Neural progenitor cell (in vitro differentiated cells): Measurements from ENCODE around the gene ABLIM2. TPM values are rescaled to one million over a fixed set of nuclear protein-coding genes. Genes with fewer than 3 reads are reported as not detected.

Experiments
- DNase-seq: peaks from one replicate; pipeline ENCODE4 v3.0.0-alpha.2; 2016; ENCODE audit warnings: low spot score
- H2AFZ ChIP-seq: fragments of 200-600 bp; sonication (generic); replicated peaks from 2 replicates; pipeline ENCODE4 v1.6.1; 2016; ENCODE audit warnings: antibody characterized with exemption
- H3F3A ChIP-seq: fragments of 200-600 bp; sonication (generic); 2 replicates; pipeline ENCODE4 v1.6.1; 2016; ENCODE audit warnings: antibody characterized with exemption, low read depth
- H3K27ac ChIP-seq: fragments of 200-600 bp; sonication (generic); 2 replicates; pipeline ENCODE4 v1.5.1; 2016; ENCODE audit warnings: mild to moderate bottlenecking
- H3K27me3 ChIP-seq: fragments of 200-600 bp; sonication (generic); 2 replicates; pipeline ENCODE4 v1.6.1; 2016; ENCODE audit warnings: mild to moderate bottlenecking, moderate library complexity
- H3K36me3 ChIP-seq: fragments of 200-600 bp; sonication (generic); 2 replicates; pipeline ENCODE4 v1.5.1; 2016
- H3K4me1 ChIP-seq: fragments of 200-600 bp; sonication (generic); 2 replicates; pipeline ENCODE4 v1.6.1; 2016; ENCODE audit warnings: mixed run types
- H3K4me2 ChIP-seq: fragments of 200-600 bp; sonication (generic); 2 replicates; pipeline ENCODE4 v1.6.1; 2016
- H3K4me3 ChIP-seq: fragments of 200-600 bp; sonication (generic); 2 replicates; pipeline ENCODE4 v1.5.1; 2016
- H3K79me2 ChIP-seq: fragments of 200-600 bp; sonication (generic); 2 replicates; pipeline ENCODE4 v1.6.1; 2016; ENCODE audit warnings: low read depth
- H3K9ac ChIP-seq: fragments of 200-600 bp; sonication (generic); 2 replicates; pipeline ENCODE4 v1.6.1; 2016
- H3K9me3 ChIP-seq: fragments of 200-600 bp; sonication (generic); 2 replicates; pipeline ENCODE4 v1.5.1; 2016; ENCODE audit warnings: low read depth
- H4K20me1 ChIP-seq: fragments of 200-600 bp; sonication (generic); 2 replicates; pipeline ENCODE4 v1.6.1; 2016; ENCODE audit warnings: low read depth
- H3K27ac Mint-ChIP-seq: 3 replicates; pipeline ENCODE4 v1.8.0; 2021; ENCODE audit warnings: mixed read lengths
- H3K27me3 Mint-ChIP-seq: 2 replicates; pipeline ENCODE4 v1.8.0; 2022; ENCODE audit warnings: low read depth, mild to moderate bottlenecking, inconsistent platforms, moderate library complexity, mixed read lengths; ENCODE audit not compliant: insufficient read depth
- H3K36me3 Mint-ChIP-seq: 3 replicates; pipeline ENCODE4 v1.8.0; 2021; ENCODE audit warnings: mixed read lengths
- H3K4me1 Mint-ChIP-seq: 3 replicates; pipeline ENCODE4 v1.8.0; 2021; ENCODE audit warnings: mixed read lengths
- H3K4me3 Mint-ChIP-seq: 3 replicates; pipeline ENCODE4 v1.8.0; 2021; ENCODE audit warnings: mild to moderate bottlenecking, moderate library complexity, mixed read lengths
- H3K9me3 Mint-ChIP-seq: 3 replicates; pipeline ENCODE4 v1.8.0; 2020; ENCODE audit warnings: mixed read lengths
- CTCF ChIP-seq: fragments of 200-600 bp; sonication (generic); IDR thresholded peaks from 2 replicates; pipeline ENCODE4 v1.5.1; 2017; ENCODE audit warnings: antibody characterized with exemption, mild to moderate bottlenecking
- EZH2 ChIP-seq: fragments of 200-600 bp; sonication (generic); IDR thresholded peaks from 2 replicates; pipeline ENCODE4 v1.6.1; 2017; ENCODE audit warnings: antibody characterized with exemption, mild to moderate bottlenecking, moderate library complexity
- EZH2phosphoT487 ChIP-seq: fragments of 200-600 bp; sonication (generic); IDR thresholded peaks from 2 replicates; pipeline ENCODE4 v1.6.1; 2017; ENCODE audit warnings: antibody characterized with exemption
- total RNA-seq: library from RNA; depleted of rRNA; stranded (reverse); fragments of >200 nt; gene quantifications from 2 replicates; pipeline ENCODE4 v1.2.3, GENCODE V29; 2015; ENCODE audit warnings: low replicate concordance

The ABLIM2 gene
- total RNA-seq, 1 donor from 2014 or later, result 0.24 TPM

GRCh38 chr4:7981738-7982394 lies 176.7 kb downstream of the ABLIM2 start:
- Mint-ChIP-seq H3K4me3 (no peak overlapping the region), H3K27me3 (peaks cover 4% of the 10 kb centered on the region), H3K36me3 (no peaks in the 10 kb centered on the region), H3K9me3 (no peaks in the 10 kb centered on the region), H3K4me1 (peaks cover 8% of the 10 kb centered on the region), H3K27ac (peak overlapping the region; percentile 23)
- no peak for DNase-seq
- H3K9ac ChIP-seq, result no peak overlapping the region
- H3K4me3 ChIP-seq, result no peak overlapping the region
- no peak overlapping the region for H2AFZ ChIP-seq
- TF ChIP-seq EZH2phosphoT487, result no peak
- no peak for TF ChIP-seq CTCF
- H3K4me2 ChIP-seq, result no peak overlapping the region
- H4K20me1 ChIP-seq, result no peaks in the 10 kb centered on the region
- H3K4me1 ChIP-seq, result no peaks in the 10 kb centered on the region
- no peaks in the 10 kb centered on the region for H3K36me3 ChIP-seq
- H3K79me2 ChIP-seq, result no peaks in the 10 kb centered on the region
- no peaks in the 10 kb centered on the region for H3F3A ChIP-seq
- no peak overlapping the region for H3K27ac ChIP-seq
- no peaks in the 10 kb centered on the region for H3K9me3 ChIP-seq
- H3K27me3 ChIP-seq, result no peaks in the 10 kb centered on the region

DNA sequence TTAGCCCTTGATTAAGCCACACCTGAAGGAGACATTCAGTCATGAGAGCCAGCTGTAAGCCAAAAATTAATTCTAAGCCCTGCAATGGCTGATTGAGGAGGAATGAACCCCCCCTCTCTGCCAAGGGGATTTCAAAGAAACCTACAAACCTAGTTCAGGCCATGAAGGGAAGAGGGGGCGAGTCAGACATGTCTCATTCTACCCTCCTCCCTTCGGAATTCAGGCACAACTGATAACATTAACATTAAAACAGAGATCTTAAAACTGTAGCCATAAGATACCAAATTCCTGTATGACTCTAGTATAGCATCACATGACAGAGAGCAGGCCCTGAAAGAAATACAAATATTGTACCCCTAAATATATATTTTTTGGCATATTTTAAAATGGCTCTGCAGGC lies 178.6 kb downstream of the ABLIM2 start:
- H3F3A ChIP-seq, result no peaks in the 10 kb centered on the region
- H3K27me3 Mint-ChIP-seq, result peaks cover 8% of the 10 kb centered on the region
- no peak overlapping the region for H3K4me3 ChIP-seq
- H4K20me1 ChIP-seq, result no peaks in the 10 kb centered on the region
- no peaks in the 10 kb centered on the region for H3K9me3 ChIP-seq
- no peak overlapping the region for H2AFZ ChIP-seq
- H3K36me3 ChIP-seq, result no peaks in the 10 kb centered on the region
- no peaks in the 10 kb centered on the region for H3K9me3 Mint-ChIP-seq
- no peak overlapping the region for H3K4me3 Mint-ChIP-seq
- no peaks in the 10 kb centered on the region for H3K4me1 Mint-ChIP-seq
- H3K27ac Mint-ChIP-seq, result no peak overlapping the region
- no peak overlapping the region for H3K27ac ChIP-seq
- TF ChIP-seq EZH2, result no peak
- TF ChIP-seq CTCF, result no peak
- no peak for TF ChIP-seq EZH2phosphoT487
- no peak overlapping the region for H3K4me2 ChIP-seq
- H3K79me2 ChIP-seq, result no peaks in the 10 kb centered on the region
- no peaks in the 10 kb centered on the region for H3K4me1 ChIP-seq
- H3K9ac ChIP-seq, result no peak overlapping the region
- no peaks in the 10 kb centered on the region for H3K36me3 Mint-ChIP-seq
- DNase-seq, result no peak
- H3K27me3 ChIP-seq, result no peaks in the 10 kb centered on the region

DNA sequence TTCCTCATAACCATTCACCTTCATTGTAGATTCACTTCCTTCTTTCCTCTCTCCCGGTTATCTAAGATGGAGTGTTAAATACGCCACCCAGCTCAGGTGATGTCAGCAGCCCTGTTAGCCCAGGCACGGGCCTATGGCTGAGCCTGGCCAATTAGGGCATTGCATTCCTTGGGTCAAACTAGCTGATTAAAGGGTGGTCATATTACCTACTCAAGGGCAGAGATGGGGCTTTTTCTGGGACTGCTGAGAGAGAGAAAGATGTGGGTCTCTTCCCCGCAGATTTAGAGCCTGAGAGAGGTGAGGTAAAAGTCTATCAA lies 179.0 kb downstream of the ABLIM2 start:
- DNase-seq, result no peak
- Histone ChIP-seq H2AFZ (peak overlapping the region; percentile 39), H3F3A (no peaks in the 10 kb centered on the region), H4K20me1 (no peaks in the 10 kb centered on the region), H3K27ac (no peak overlapping the region), H3K27me3 (no peaks in the 10 kb centered on the region), H3K36me3 (no peaks in the 10 kb centered on the region), H3K9me3 (no peaks in the 10 kb centered on the region), H3K4me2 (no peak overlapping the region), H3K4me3 (no peak overlapping the region), H3K4me1 (no peaks in the 10 kb centered on the region), H3K9ac (no peak overlapping the region), H3K79me2 (no peaks in the 10 kb centered on the region)
- no peak for TF ChIP-seq EZH2phosphoT487
- H3K4me3 Mint-ChIP-seq, result no peak overlapping the region
- H3K27ac Mint-ChIP-seq, result no peak overlapping the region
- no peaks in the 10 kb centered on the region for H3K9me3 Mint-ChIP-seq
- H3K36me3 Mint-ChIP-seq, result no peaks in the 10 kb centered on the region
- H3K27me3 Mint-ChIP-seq, result peaks cover 8% of the 10 kb centered on the region
- no peaks in the 10 kb centered on the region for H3K4me1 Mint-ChIP-seq

GRCh38 chr4:7978907-7979651 lies 179.5 kb downstream of the ABLIM2 start:
- Histone ChIP-seq H3K27ac (no peak overlapping the region), H3K36me3 (no peaks in the 10 kb centered on the region), H3K9ac (no peak overlapping the region), H3K79me2 (no peaks in the 10 kb centered on the region), H2AFZ (peak overlapping the region; percentile 39), H3K4me3 (no peak overlapping the region), H3F3A (no peaks in the 10 kb centered on the region), H4K20me1 (no peaks in the 10 kb centered on the region), H3K9me3 (no peaks in the 10 kb centered on the region), H3K27me3 (no peaks in the 10 kb centered on the region), H3K4me1 (no peaks in the 10 kb centered on the region), H3K4me2 (no peak overlapping the region)
- TF ChIP-seq EZH2 (no peak), EZH2phosphoT487 (no peak), CTCF (no peak)
- Mint-ChIP-seq H3K27me3 (peaks cover 8% of the 10 kb centered on the region), H3K9me3 (no peaks in the 10 kb centered on the region), H3K27ac (no peak overlapping the region), H3K36me3 (no peaks in the 10 kb centered on the region), H3K4me3 (no peak overlapping the region), H3K4me1 (no peaks in the 10 kb centered on the region)
- no peak for DNase-seq
